DND-41 (cell line): ENCODE results near the gene NXPH2.

Source experiments
- CTCF ChIP-seq: IDR thresholded peaks from 2 replicates; pipeline ENCODE4 v1.5.1; 2012; ENCODE audit warnings: borderline replicate concordance, low read length, moderate library complexity, mild to moderate bottlenecking; ENCODE audit not compliant: poor library complexity, severe bottlenecking; ENCODE audit errors: extremely low read depth
- EZH2 ChIP-seq: IDR thresholded peaks from 3 replicates; pipeline ENCODE4 v1.6.1; 2012; ENCODE audit warnings: borderline replicate concordance, low read depth, mild to moderate bottlenecking, moderate library complexity, low read length, inconsistent platforms; ENCODE audit not compliant: severe bottlenecking

GRCh38 chr2:138682163-138682562, 98.0 kb downstream of the NXPH2 start:
- TF ChIP-seq CTCF (no peak), EZH2 (no peak)
